GM23338 (cell line): ENCODE data around the gene PAXX. TPM values are rescaled to one million over a fixed set of nuclear protein-coding genes. Genes with fewer than 3 reads are reported as not detected.
A peak's percentile ranks its signal among the peaks of the same experiment; 100 is the strongest.

Experiments used
- ATAC-seq: fragments of 200-7000 bp; cut with Tn5 transposase; 3 replicates; pipeline ENCODE4 v1.9.1; 2020
- DNase-seq: peaks from one replicate; pipeline ENCODE4 v3.0.0-alpha.2; 2015; ENCODE audit warnings: low spot score
- H2AFZ ChIP-seq: fragments of 200-600 bp; sonication (generic); 2 replicates; pipeline ENCODE4 v1.8.0; 2016; ENCODE audit warnings: antibody characterized with exemption, mild to moderate bottlenecking, moderate library complexity
- H3F3A ChIP-seq: fragments of 200-600 bp; sonication (generic); replicated peaks from 2 replicates; pipeline ENCODE4 v1.8.0; 2017; ENCODE audit warnings: antibody characterized with exemption, mixed run types, low read depth
- H3K27ac ChIP-seq: fragments of 200-600 bp; sonication (generic); 2 replicates; pipeline ENCODE4 v1.6.1; 2016; ENCODE audit warnings: low read depth
- H3K27me3 ChIP-seq: fragments of 200-600 bp; sonication (generic); 2 replicates; pipeline ENCODE4 v1.8.0; 2016; ENCODE audit warnings: mild to moderate bottlenecking, mixed run types, moderate library complexity; ENCODE audit not compliant: insufficient read depth
- H3K36me3 ChIP-seq: fragments of 200-600 bp; sonication (generic); 2 replicates; pipeline ENCODE4 v1.8.0; 2016; ENCODE audit warnings: mild to moderate bottlenecking; ENCODE audit not compliant: insufficient read depth
- H3K4me1 ChIP-seq: fragments of 200-600 bp; sonication (generic); 2 replicates; pipeline ENCODE4 v1.8.0; 2016; ENCODE audit warnings: mild to moderate bottlenecking, moderate library complexity; ENCODE audit not compliant: insufficient read depth
- H3K4me2 ChIP-seq: fragments of 200-600 bp; sonication (generic); 2 replicates; pipeline ENCODE4 v1.7.1; 2017; ENCODE audit warnings: mixed run types
- H3K4me3 ChIP-seq: fragments of 200-600 bp; sonication (generic); 2 replicates; pipeline ENCODE4 v1.6.1; 2016; ENCODE audit warnings: mixed run types
- H3K79me2 ChIP-seq: fragments of 200-600 bp; sonication (generic); replicated peaks from 2 replicates; pipeline ENCODE4 v1.8.0; 2017; ENCODE audit warnings: mild to moderate bottlenecking; ENCODE audit not compliant: insufficient read depth
- H3K9me2 ChIP-seq: fragments of 200-600 bp; sonication (generic); 2 replicates; pipeline ENCODE4 v1.8.0; 2017; ENCODE audit not compliant: insufficient read depth
- H4K20me1 ChIP-seq: fragments of 200-600 bp; sonication (generic); replicated peaks from 2 replicates; pipeline ENCODE4 v1.8.0; 2017; ENCODE audit warnings: mild to moderate bottlenecking; ENCODE audit not compliant: insufficient read depth
- H3K27ac Mint-ChIP-seq: 2 replicates; pipeline ENCODE4 v1.8.0; 2020; ENCODE audit warnings: inconsistent platforms, mild to moderate bottlenecking, moderate library complexity, mixed read lengths
- H3K27me3 Mint-ChIP-seq: 3 replicates; pipeline ENCODE4 v1.8.0; 2022; ENCODE audit warnings: low read depth, mild to moderate bottlenecking, moderate library complexity, mixed read lengths, inconsistent platforms; ENCODE audit not compliant: insufficient read depth, poor library complexity
- H3K36me3 Mint-ChIP-seq: 3 replicates; pipeline ENCODE4 v1.8.0; 2021; ENCODE audit warnings: low read depth, mild to moderate bottlenecking, inconsistent platforms, moderate library complexity, mixed read lengths
- H3K4me1 Mint-ChIP-seq: 3 replicates; pipeline ENCODE4 v1.8.0; 2020; ENCODE audit warnings: mild to moderate bottlenecking, inconsistent platforms, mixed read lengths
- H3K4me3 Mint-ChIP-seq: 3 replicates; pipeline ENCODE4 v1.8.0; 2021; ENCODE audit warnings: moderate library complexity, mild to moderate bottlenecking, inconsistent platforms, mixed read lengths
- H3K9me3 Mint-ChIP-seq: 3 replicates; pipeline ENCODE4 v1.8.0; 2020; ENCODE audit warnings: moderate library complexity, mild to moderate bottlenecking, inconsistent platforms, mixed read lengths
- CREB1 ChIP-seq: fragments of 250-450 bp; sonication (Bioruptor Pico); IDR thresholded peaks from 2 replicates; pipeline ENCODE4 v1.5.0; 2020; ENCODE audit warnings: low read depth, mild to moderate bottlenecking, moderate library complexity
- ETS1 ChIP-seq: IDR thresholded peaks from 2 replicates; pipeline ENCODE4 v1.6.1; 2016; ENCODE audit warnings: antibody characterized with exemption
- EZH2phosphoT487 ChIP-seq: fragments of 200-600 bp; sonication (generic); IDR thresholded peaks from one replicate; pipeline ENCODE4 v1.8.1; 2018; ENCODE audit warnings: antibody characterized with exemption; ENCODE audit not compliant: unreplicated experiment
- JUNB ChIP-seq: IDR thresholded peaks from one replicate; pipeline ENCODE4 v1.6.1; 2016; ENCODE audit warnings: antibody characterized with exemption; ENCODE audit not compliant: unreplicated experiment
- NANOG ChIP-seq: IDR thresholded peaks from 2 replicates; pipeline ENCODE4 v1.6.1; 2016; ENCODE audit warnings: antibody characterized with exemption, borderline replicate concordance
- POLR2AphosphoS5 ChIP-seq: IDR thresholded peaks from 2 replicates; pipeline ENCODE4 v1.6.1; 2016; ENCODE audit warnings: antibody characterized with exemption, low read depth
- REST ChIP-seq: IDR thresholded peaks from one replicate; pipeline ENCODE4 v1.6.1; 2018; ENCODE audit warnings: antibody characterized with exemption; ENCODE audit not compliant: unreplicated experiment
- STAT1 ChIP-seq: IDR thresholded peaks from one replicate; pipeline ENCODE4 v1.6.1; 2016; ENCODE audit warnings: antibody characterized with exemption; ENCODE audit not compliant: unreplicated experiment
- ZNF114 ChIP-seq: fragments of 250-450 bp; sonication (Bioruptor Pico); IDR thresholded peaks from 2 replicates; pipeline ENCODE4 v1.5.0; 2020; ENCODE audit warnings: mild to moderate bottlenecking, moderate library complexity
- ZNF331 ChIP-seq: fragments of 250-450 bp; sonication (Bioruptor Pico); IDR thresholded peaks from 2 replicates; pipeline ENCODE4 v1.5.0; 2020; ENCODE audit warnings: low read depth, mild to moderate bottlenecking, moderate library complexity
- ZNF462 ChIP-seq: fragments of 250-450 bp; sonication (Bioruptor Pico); IDR thresholded peaks from 2 replicates; pipeline ENCODE4 v1.5.0; 2020; ENCODE audit warnings: mild to moderate bottlenecking, moderate library complexity
- polyA plus RNA-seq: library from polyadenylated mRNA; unstranded; fragments of >200 nt; fragmentation: Nextera tagmentation; extraction: Ambion mirVana; gene quantifications from 2 replicates; pipeline ENCODE4 v1.2.1, GENCODE V29; 2016
- total RNA-seq: library from RNA; depleted of rRNA; stranded (reverse); fragments of >200 nt; shearing (Covaris generic); gene quantifications from 2 replicates; pipeline ENCODE4 v1.2.3, GENCODE V29; 2014

Gene PAXX
- total and polyA plus RNA-seq, 2 experiments from 2014 or later: 71.5 to 86.0 TPM

- H3K4me3 ChIP-seq: no peak overlapping the region
- H3K27me3 ChIP-seq: no peaks in the 10 kb centered on the region
- H3K4me1 Mint-ChIP-seq: peaks cover 9% of the 10 kb centered on the region
- TF ChIP-seq REST: no peak
- no peak for TF ChIP-seq POLR2AphosphoS5
- no peak for TF ChIP-seq JUNB
- TF ChIP-seq ZNF114: no peak
- no peak for TF ChIP-seq NANOG
- TF ChIP-seq ZNF462 (CRISPR knock-in tag): no peak
- no peak for TF ChIP-seq CREB1 (CRISPR knock-in tag)
- no peak for TF ChIP-seq STAT1
- no peak for TF ChIP-seq EZH2phosphoT487
- TF ChIP-seq ZNF331 (CRISPR knock-in tag): no peak
- no peak for TF ChIP-seq ETS1
- ATAC-seq (no peak), DNase-seq (no peak)
- no peak overlapping the region for H2AFZ ChIP-seq
- peaks cover 7% of the 10 kb centered on the region for H3K27me3 Mint-ChIP-seq
- no peaks in the 10 kb centered on the region for H3K9me2 ChIP-seq
- no peaks in the 10 kb centered on the region for H3K36me3 Mint-ChIP-seq
- H3K79me2 ChIP-seq: no peaks in the 10 kb centered on the region
- H3F3A ChIP-seq: no peaks in the 10 kb centered on the region
- peak overlapping the region; percentile 67; the same call in 1 of the 2 replicates for H3K27ac Mint-ChIP-seq
- peaks cover 9% of the 10 kb centered on the region for H3K4me1 ChIP-seq
- no peaks in the 10 kb centered on the region; the same call in 2 of the 3 replicates for H3K9me3 Mint-ChIP-seq
- H3K4me3 Mint-ChIP-seq: no peak overlapping the region
- H4K20me1 ChIP-seq: no peaks in the 10 kb centered on the region
- H3K27ac ChIP-seq: no peak overlapping the region
- no peak overlapping the region for H3K4me2 ChIP-seq
- H3K36me3 ChIP-seq: no peaks in the 10 kb centered on the region
Observed at GRCh38 chr9:136962701-136963248, 29.4 kb upstream of the PAXX start.
